Measurements from ENCODE around the gene TNFRSF12A. TPM values are rescaled to one million over a fixed set of nuclear protein-coding genes. Genes with fewer than 3 reads are reported as not detected.

TNFRSF12A gene
- total and polyA plus RNA-seq, 2 of the 13 experiments (the other 11 are each of a cell fraction or from before 2014, with no cell fraction given): 61.9 to 66.0 TPM

- peak; percentile 89; the same call in 1 of the 2 replicates for TF ChIP-seq ZNF607 (CRISPR knock-in tag; IDR thresholded peaks at IDR 0.05; ENCODE audit: borderline replicate concordance)
- peak; percentile 87; the same call in 1 of the 2 replicates for TF ChIP-seq ZNF230 (CRISPR knock-in tag; IDR thresholded peaks at IDR 0.05)
- TF ChIP-seq HNRNPK (IDR thresholded peaks at IDR 0.05; ENCODE audit: low read depth, low read length, poor library complexity, severe bottlenecking): peak; percentile 99
- no peak for TF ChIP-seq PHF21A (CRISPR knock-in tag; IDR thresholded peaks at IDR 0.05)
- peak; percentile 57; the same call in 1 of the 2 replicates for TF ChIP-seq ZNF878 (CRISPR knock-in tag; IDR thresholded peaks at IDR 0.05)
- no peak for TF ChIP-seq SP140L (CRISPR knock-in tag; IDR thresholded peaks at IDR 0.05; ENCODE audit: borderline replicate concordance)
- TF ChIP-seq ARID4A (CRISPR knock-in tag; IDR thresholded peaks at IDR 0.05; ENCODE audit: borderline replicate concordance): peak; percentile 83; the same call in 1 of the 2 replicates
- peak; percentile 53; the same call in 1 of the 2 replicates for TF ChIP-seq MNT (IDR thresholded peaks at IDR 0.05)
- TF ChIP-seq, protein P1, sequence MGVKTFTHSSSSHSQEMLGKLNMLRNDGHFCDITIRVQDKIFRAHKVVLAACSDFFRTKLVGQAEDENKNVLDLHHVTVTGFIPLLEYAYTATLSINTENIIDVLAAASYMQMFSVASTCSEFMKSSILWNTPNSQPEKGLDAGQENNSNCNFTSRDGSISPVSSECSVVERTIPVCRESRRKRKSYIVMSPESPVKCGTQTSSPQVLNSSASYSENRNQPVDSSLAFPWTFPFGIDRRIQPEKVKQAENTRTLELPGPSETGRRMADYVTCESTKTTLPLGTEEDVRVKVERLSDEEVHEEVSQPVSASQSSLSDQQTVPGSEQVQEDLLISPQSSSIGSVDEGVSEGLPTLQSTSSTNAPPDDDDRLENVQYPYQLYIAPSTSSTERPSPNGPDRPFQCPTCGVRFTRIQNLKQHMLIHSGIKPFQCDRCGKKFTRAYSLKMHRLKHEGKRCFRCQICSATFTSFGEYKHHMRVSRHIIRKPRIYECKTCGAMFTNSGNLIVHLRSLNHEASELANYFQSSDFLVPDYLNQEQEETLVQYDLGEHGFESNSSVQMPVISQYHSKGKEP (CRISPR knock-in tag; IDR thresholded peaks at IDR 0.05): 0 out of 2 replicates have a peak, but pooled peaks have one; percentile 27
- TF ChIP-seq CHD4 (IDR thresholded peaks at IDR 0.05; ENCODE audit: borderline replicate concordance, low read length): no peak
- TF ChIP-seq, protein P2, sequence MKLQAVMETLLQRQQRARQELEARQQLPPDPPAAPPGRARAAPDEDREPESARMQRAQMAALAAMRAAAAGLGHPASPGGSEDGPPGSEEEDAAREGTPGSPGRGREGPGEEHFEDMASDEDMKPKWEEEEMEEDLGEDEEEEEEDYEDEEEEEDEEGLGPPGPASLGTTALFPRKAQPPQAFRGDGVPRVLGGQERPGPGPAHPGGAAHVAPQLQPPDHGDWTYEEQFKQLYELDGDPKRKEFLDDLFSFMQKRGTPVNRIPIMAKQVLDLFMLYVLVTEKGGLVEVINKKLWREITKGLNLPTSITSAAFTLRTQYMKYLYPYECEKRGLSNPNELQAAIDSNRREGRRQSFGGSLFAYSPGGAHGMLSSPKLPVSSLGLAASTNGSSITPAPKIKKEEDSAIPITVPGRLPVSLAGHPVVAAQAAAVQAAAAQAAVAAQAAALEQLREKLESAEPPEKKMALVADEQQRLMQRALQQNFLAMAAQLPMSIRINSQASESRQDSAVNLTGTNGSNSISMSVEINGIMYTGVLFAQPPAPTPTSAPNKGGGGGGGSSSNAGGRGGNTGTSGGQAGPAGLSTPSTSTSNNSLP (IDR thresholded peaks at IDR 0.05; ENCODE audit: low read depth, low read length): no peak
- peak; percentile 59; the same call in 1 of the 2 replicates for TF ChIP-seq SIX4 (CRISPR knock-in tag; IDR thresholded peaks at IDR 0.05)
- TF ChIP-seq ZNF672 (CRISPR knock-in tag; IDR thresholded peaks at IDR 0.05): no peak
- TF ChIP-seq ZNF776 (CRISPR knock-in tag; IDR thresholded peaks at IDR 0.05): peak; percentile 86; the same call in 1 of the 2 replicates
- 0 out of 2 replicates have a peak, but pooled peaks have one; percentile 61 for TF ChIP-seq ZNF552 (CRISPR knock-in tag; IDR thresholded peaks at IDR 0.05; ENCODE audit: borderline replicate concordance)
- TF ChIP-seq ZSCAN21 (CRISPR knock-in tag; IDR thresholded peaks at IDR 0.05; ENCODE audit: borderline replicate concordance): no peak
- peak; percentile 64 for TF ChIP-seq FOXA3 (CRISPR knock-in tag; IDR thresholded peaks at IDR 0.05)
Observed at GRCh38 chr16:3023669-3024478, 3.7 kb downstream of the TNFRSF12A start, which contains the start of the genes HCFC1R1 and THOC6 (continued).

Measured in HepG2 (cell line).